AG20443 (cell line): ENCODE results near the gene RNGTT.
A peak's percentile ranks its signal among the peaks of the same experiment; 100 is the strongest.
"Not testable (repeated sequence)": the region's sequence is repeated elsewhere in the genome, so short reads cannot be mapped to it uniquely, and the experiment has no call there.

Experiments used
- DNase-seq: peaks from one replicate; pipeline ENCODE4 v3.0.0; 2012; ENCODE audit warnings: low spot score, mixed read lengths

Gene RNGTT

GRCh38 chr6:88808381-88808780, 155.0 kb downstream of the RNGTT start:
- DNase-seq: no peak

- no peak for DNase-seq
These were observed 155.8 kb downstream of the RNGTT start for GRCh38 chr6:88807622-88808021.

GRCh38 chr6:88806728-88807127, 156.7 kb downstream of the RNGTT start:
- DNase-seq: no peak

- DNase-seq: no peak
These were observed 158.7 kb downstream of the RNGTT start for GRCh38 chr6:88804701-88805100.

GRCh38 chr6:88785478-88785877, 177.9 kb downstream of the RNGTT start:
- no peak for DNase-seq

GRCh38 chr6:88780714-88781389, 182.6 kb downstream of the RNGTT start:
- peak; percentile 60 for DNase-seq

- no peak for DNase-seq
These were observed 187.4 kb downstream of the RNGTT start for GRCh38 chr6:88775866-88776571.

- not testable (repeated sequence) for DNase-seq
These were observed 195.3 kb downstream of the RNGTT start for GRCh38 chr6:88768114-88768513.

GRCh38 chr6:88764081-88764480, 199.3 kb downstream of the RNGTT start:
- DNase-seq: no peak

GRCh38 chr6:88763160-88763559, 200.3 kb downstream of the RNGTT start:
- DNase-seq: no peak

GRCh38 chr6:88761237-88762031, 202.0 kb downstream of the RNGTT start:
- no peak for DNase-seq

GRCh38 chr6:88760091-88760490, 203.3 kb downstream of the RNGTT start:
- no peak for DNase-seq

- DNase-seq: no peak
These were observed 212.5 kb downstream of the RNGTT start for GRCh38 chr6:88750936-88751335.

- no peak for DNase-seq
These were observed 213.6 kb downstream of the RNGTT start for GRCh38 chr6:88749849-88750248.

GRCh38 chr6:88748141-88748540, 215.3 kb downstream of the RNGTT start:
- no peak for DNase-seq

- no peak for DNase-seq
These were observed 221.5 kb downstream of the RNGTT start for GRCh38 chr6:88741939-88742338.

GRCh38 chr6:88741071-88741470, 222.3 kb downstream of the RNGTT start:
- no peak for DNase-seq

- DNase-seq: no peak
These were observed 228.9 kb downstream of the RNGTT start for GRCh38 chr6:88734544-88734943.

- peak; percentile 10 for DNase-seq
These were observed 232.8 kb downstream of the RNGTT start for GRCh38 chr6:88730611-88731011.

GRCh38 chr6:88728756-88729155, 234.7 kb downstream of the RNGTT start:
- DNase-seq: no peak

GRCh38 chr6:88726409-88726808, 237.0 kb downstream of the RNGTT start:
- not testable (repeated sequence) for DNase-seq

GRCh38 chr6:88725111-88725975, 238.1 kb downstream of the RNGTT start:
- DNase-seq: no peak
